T47D (cell line): Measurements from ENCODE around the gene FCER2.
A peak's percentile ranks its signal among the peaks of the same experiment; 100 is the strongest.
"Not testable (repeated sequence)": the region's sequence is repeated elsewhere in the genome, so short reads cannot be mapped to it uniquely, and the experiment has no call there.

Experiments used
- DNase-seq, 2 experiments: peaks; one replicate each; pipeline versions ENCODE4 v3.0.0 to v3.0.0-alpha.2; 2011 to 2012; ENCODE audit warnings: low read depth in 1 of 2, low spot score in 1 of 2
- JUND ChIP-seq: IDR thresholded peaks from 2 replicates; pipeline ENCODE4 v1.6.1; 2012; ENCODE audit warnings: low read depth
- in situ Hi-C: cut with HindIII; loops from 2 replicates; pipeline ENCODE4 v1.10.0; 2016; ENCODE audit warnings: low sequenced_read_pairs, low pct_unique_long_range_greater_than_20kb

Gene FCER2

DNA sequence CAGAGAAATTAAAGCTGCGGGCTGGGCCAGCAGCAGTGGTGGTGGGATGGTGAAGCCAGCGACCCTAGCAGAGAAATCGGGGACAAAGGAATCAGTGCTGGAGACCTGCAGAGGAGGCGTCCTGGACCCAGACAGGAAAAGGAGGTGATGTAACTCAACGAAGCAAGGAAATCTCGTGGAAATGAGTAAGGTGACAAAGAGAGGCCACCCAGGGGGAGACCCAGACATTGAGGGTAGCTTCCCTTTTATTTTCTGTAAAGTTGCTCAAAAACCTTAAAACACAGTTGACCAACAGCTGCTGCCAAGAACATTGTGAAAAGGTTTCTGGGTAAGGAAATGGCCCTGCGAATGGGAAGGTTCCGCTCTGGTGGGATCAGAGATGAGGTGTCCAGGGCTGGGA, 46.4 kb downstream of the FCER2 start:
- no peak for TF ChIP-seq JUND
- in situ Hi-C loops = no loop called here
- no peak for DNase-seq

DNA sequence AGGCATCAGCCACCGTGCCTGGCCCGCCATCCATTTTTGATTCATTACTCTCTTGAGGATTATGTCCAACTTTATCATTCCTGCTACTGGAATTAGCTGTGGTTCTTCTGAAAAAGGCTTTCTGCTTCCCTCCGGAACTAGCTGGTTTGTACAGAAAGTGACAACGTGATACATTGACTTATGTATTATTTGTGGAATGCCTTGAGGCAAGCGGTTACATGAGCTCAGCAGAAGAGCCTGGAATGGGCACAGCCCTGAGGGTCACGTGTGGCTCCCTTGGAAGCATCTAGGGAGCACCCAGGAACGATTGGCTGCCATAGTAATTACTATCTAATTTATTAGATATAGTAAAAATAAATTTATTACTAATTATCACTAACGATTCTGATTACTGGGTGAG, 47.5 kb downstream of the FCER2 start:
- in situ Hi-C loops = no loop called here
- DNase-seq = no peak
- TF ChIP-seq JUND = no peak

DNA sequence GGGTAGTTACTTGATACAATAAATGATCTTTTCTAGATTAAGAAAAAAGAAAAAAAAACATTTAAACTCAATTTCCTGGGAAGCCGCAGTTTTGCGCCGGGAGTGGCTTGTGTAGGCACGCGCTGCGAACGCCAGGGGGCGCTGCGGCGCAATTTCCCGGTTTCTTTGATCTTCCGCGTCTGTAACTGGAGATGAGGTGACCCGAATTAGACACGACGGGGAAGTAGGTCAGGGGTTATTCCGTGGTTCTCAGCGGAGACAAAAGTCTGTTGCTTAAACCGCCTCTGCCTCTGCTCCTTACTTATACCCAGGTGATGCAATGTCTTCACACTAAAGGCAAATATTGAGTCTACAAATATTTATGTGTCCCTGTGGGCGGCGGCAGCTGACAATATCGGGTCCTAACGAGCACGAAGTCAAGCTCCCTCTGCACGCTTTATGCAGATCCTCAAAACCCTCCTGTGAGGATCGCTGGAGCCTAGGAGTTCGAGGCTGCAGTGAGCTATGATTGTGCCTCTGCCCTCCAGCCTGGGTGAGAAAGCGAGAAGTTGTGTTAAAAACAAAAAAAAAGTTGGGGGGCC, 49.8 kb downstream of the FCER2 start:
- peak; percentile 44 to 93 for DNase-seq
- in situ Hi-C loops = no loop called here
- TF ChIP-seq JUND = no peak

DNA sequence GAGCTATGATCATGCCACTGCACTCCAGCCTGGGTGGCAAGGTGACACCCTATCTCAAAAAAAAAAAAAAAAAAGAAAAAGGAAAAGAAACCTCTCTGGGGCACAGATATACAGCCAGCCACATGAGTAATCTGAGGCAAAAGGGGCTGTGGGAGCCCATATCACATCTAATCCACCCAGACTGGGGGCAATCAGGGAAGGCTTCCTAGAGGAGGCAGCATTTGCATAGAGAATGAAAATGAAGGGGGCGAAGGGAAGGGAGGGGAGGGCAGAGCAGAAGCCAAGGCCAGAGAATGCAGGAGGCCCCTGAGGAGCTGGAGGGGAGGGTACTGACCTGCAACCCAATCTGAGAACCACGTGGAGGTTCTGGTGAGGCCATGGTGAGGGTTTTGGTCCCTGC, 51.8 kb downstream of the FCER2 start:
- no peak for DNase-seq
- TF ChIP-seq JUND = no peak
- in situ Hi-C loops = no loop called here

DNA sequence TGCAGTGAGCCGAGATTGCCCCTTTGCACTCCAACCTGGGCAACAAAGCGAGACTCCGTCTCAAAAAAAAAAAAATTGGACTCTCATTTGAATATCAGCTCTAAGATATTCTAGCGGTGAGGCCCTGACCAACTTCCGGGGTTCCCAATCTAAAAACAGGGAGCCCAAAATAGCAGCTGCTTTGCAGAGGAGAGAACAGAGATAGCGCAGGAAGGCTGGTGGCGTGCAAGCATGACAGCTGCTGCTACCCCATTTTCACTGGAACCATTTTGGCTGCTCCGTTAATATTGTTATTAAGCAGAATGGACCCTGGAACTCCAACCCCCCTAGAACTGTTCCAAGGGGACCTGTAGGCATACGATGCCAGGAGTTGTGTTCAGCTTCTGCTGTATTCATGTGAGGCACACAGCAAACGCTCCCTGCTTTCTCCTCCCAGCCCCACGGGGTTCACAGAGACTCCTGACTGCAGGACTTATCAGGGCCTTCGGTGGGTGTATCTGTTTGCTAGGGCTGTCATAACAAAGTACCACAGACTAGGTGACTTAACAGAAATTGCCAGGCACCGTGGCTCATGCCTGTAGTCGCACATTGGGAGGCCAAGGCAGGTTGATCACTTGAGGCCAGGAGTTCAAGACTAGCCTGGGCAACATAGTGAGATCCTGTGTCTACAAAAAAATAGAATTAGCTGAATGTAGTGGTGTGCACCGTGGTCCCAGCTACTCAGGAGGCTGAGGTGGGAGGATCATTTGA, 53.5 kb downstream of the FCER2 start:
- no peak for TF ChIP-seq JUND
- DNase-seq = no peak
- in situ Hi-C loops = no loop called here

DNA sequence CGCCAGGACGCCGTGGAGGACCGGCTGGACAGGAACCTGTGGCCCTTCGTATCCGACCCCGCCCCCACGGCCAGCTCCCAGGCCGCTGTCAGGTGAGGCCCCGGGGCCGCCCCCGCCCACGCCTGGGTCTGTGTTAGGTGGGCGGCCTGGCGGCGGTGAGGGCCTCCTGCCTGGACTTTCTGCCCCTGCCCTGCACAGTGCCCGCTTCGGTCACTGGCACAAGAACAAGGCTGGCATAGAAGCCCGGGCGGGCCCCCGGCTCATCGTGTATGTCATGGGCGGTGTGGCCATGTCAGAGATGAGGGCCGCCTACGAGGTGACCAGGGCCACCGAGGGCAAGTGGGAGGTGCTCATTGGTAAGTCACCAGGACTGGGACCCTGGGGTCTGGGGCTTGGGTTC, 54.8 kb downstream of the FCER2 start:
- in situ Hi-C loops = no loop called here
- DNase-seq = no peak
- TF ChIP-seq JUND = no peak

DNA sequence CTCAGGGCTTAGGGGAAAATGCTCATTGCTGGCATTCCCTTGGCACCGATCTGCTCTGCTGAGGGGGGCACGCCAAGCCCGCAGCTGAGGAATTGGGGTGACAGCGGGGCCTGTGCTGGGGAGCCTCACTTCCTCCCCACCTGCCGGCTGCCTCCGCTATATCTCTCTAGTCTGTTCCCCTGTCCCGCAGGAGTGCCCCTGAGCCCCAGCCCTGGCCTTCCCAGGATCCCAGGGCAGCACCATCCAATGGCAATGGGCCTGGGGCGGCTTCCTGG, 55.6 kb downstream of the FCER2 start:
- DNase-seq = no peak
- in situ Hi-C loops = no loop called here
- no peak for TF ChIP-seq JUND

DNA sequence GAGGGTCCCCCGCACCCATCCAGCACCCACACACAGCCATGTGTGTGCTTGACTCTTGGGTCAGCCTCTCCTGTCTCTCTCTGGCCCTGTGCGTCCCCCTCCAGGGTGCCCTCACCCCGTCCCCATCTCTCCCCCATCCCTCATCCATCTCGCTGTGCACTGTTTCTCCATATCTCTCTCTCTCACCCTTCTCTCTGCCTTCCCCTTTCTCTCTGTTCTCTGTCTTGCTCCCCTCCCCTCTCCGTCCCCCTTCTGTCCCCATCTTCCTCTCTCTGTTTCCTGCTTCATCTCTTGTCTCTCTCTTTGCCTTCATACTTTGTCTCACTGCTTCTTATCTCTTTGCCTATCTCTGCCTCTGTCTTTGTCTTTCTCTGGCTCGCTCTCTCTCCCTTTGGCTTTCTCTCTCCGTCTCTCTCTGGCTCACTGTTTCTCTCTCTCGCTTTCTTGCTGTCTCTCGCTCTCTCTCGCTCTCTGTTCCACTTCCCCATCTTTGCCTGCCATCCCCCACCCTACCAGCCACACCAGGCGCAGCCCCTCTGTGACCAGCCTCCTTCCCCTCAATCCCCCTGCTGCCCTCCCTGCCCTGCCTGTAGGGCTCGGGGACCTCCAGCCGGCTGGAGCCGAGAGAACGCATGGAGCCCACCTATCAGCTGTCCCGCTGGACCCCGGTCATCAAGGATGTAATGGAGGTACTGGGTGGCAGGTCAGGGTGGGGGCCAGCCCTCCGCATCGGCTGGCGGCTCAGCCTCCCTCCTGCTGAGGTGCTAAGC, 56.1 kb downstream of the FCER2 start:
- in situ Hi-C loops = no loop called here
- TF ChIP-seq JUND = no peak
- no peak for DNase-seq

DNA sequence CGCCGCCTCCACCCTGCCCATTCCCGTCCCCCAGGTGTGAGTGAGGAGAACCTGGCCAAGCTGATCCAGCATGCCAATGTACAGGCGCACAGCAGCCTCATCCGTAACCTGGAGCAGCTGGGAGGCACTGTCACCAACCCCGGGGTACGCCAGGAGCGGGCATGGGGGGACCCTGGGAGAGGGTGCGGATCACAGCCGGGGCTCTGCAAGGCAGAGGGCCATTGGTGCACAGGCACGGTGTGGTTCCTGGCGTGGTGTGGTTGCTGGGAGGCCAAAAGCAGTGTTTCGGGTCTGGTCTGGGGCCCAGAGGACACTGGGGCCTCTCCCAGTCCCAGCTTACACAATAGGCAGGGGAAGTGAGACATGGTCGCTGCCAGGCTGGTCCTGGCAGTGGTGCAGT, 56.8 kb downstream of the FCER2 start:
- TF ChIP-seq JUND = no peak
- DNase-seq = no peak
- in situ Hi-C loops = no loop called here

DNA sequence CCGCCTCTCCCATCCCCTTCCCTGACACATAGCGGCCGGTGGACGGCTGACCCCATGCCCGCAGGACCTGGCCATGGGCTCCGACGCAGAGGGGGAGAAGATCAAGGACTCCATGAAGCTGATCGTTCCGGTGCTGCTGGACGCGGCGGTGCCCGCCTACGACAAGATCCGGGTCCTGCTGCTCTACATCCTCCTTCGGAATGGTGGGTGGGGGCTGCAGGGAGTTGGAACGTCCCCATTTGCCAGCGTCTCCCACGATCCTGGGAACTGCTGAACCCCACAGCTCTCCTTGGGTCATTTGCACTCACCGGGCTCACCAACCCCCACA, 57.4 kb downstream of the FCER2 start:
- DNase-seq = no peak
- TF ChIP-seq JUND = no peak
- in situ Hi-C loops = no loop called here

DNA sequence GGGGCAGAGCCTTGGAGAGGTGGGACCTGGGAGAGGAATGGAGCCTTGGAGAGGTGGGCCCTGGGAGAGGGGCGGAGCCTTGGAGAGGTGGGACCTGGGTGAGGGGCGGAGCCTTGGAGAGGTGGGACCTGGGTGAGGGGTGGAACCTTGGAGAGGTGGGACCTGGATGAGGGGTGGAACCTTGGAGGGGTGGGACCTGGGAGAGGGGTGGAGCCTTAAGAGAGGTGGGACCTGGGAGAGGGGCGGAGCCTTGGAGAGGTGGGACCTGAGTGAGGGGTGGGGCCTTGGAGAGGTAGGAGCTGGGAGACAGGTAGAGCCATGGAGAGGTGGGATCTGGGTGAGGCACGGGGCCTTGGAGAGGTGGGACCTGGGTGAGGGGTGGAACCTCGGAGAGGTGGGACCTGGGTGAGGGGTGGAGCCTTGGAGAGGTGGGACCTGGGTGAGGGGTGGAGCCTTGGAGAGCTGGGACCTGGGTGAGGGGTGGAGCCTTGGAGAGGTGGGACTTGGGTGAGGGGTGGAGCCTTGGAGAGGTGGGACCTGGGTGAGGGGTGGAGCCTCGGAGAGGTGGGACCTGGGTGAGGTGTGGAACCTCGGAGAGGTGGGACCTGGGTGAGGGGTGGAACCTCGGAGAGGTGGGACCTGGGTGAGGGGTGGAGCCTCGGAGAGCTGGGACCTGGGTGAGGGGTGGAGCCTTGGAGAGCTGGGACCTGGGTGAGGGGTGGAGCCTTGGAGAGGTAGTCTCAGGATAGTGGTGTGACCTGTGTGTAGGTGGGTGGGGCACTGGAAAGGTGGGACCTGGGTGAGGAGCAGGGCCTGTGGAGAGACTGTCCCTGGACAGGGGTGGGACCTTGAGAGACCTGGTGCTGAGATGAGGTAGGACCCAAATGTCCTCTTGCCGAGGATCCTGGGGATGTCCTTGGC, 58.0 kb downstream of the FCER2 start:
- peak; percentile 24 to 95 for DNase-seq
- in situ Hi-C loops = not testable (repeated sequence)

DNA sequence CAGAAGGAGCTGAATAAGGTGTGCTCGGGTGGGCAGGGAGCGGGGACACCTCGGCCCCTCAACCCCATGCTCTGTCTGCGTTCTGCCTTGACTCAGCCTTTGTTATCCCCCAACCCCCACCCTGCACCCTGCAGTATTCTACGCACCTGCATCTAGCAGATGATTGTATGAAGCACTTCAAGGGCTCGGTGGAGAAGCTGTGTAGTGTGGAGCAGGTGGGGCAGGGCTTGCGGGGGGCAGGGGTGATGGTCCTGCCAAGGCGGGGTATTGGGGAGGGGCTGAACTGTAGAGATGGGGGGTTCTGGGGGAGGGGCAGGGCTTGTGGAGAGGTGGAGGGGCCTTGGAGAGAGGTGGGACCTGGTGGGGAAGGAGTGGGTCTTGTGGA, 58.9 kb downstream of the FCER2 start:
- DNase-seq = no peak
- in situ Hi-C loops = no loop called here

More for the DNA sequence above, 58.9 kb downstream of the FCER2 start:
- TF ChIP-seq JUND = no peak
